ENCODE results near the gene IFNGR2. TPM values are rescaled to one million over a fixed set of nuclear protein-coding genes. Genes with fewer than 3 reads are reported as not detected.
"Not testable (repeated sequence)": the region's sequence is repeated elsewhere in the genome, so short reads cannot be mapped to it uniquely, and the experiment has no call there.

The IFNGR2 gene
- total and polyA plus RNA-seq, 12 donors: 27.4 to 71.3 (median 35.3) TPM

GRCh38 chr21:33455686-33456446 is 52.7 kb downstream of the IFNGR2 start:
- Histone ChIP-seq H3K36me3 (peaks cover 0 to 97% (median 14%) of the 10 kb centered on the region in 9 donors), H3K27me3 (no peaks in the 10 kb centered on the region), H3K4me1 (peaks cover 0 to 4% (median 0%) of the 10 kb centered on the region in 9 donors), H3K27ac (no peak overlapping the region), H3K4me3 (no peak overlapping the region), H3K9me3 (no peaks in the 10 kb centered on the region)
- 84 to 85% methylated on average over 6 of the region's 6 CpGs for WGBS, 2 donors
- DNase-seq (no peak), ATAC-seq (no peak)
- TF ChIP-seq CTCF (IDR thresholded peaks at IDR 0.05): no peak
- intact Hi-C loops (cut with DNase I): no loop called here

- no peak for TF ChIP-seq CTCF (IDR thresholded peaks at IDR 0.05)
- Histone ChIP-seq H3K36me3 (peaks cover 0 to 100% (median 27%) of the 10 kb centered on the region in 9 donors), H3K4me1 (peaks cover 0 to 4% (median 0%) of the 10 kb centered on the region in 9 donors), H3K27ac (no peak overlapping the region), H3K27me3 (no peaks in the 10 kb centered on the region), H3K9me3 (no peaks in the 10 kb centered on the region), H3K4me3 (no peak overlapping the region)
- 97 to 98% methylated on average over 3 of the region's 3 CpGs for WGBS, 2 donors
- no peak for DNase-seq
- intact Hi-C loops (cut with DNase I): no loop called here
- ATAC-seq: no peak
Measured at GRCh38 chr21:33458861-33459260, 55.6 kb downstream of the IFNGR2 start.

GRCh38 chr21:33461538-33462250 is 58.5 kb downstream of the IFNGR2 start:
- Histone ChIP-seq H3K9me3 (no peaks in the 10 kb centered on the region), H3K27ac (no peak overlapping the region), H3K4me3 (no peak overlapping the region), H3K27me3 (no peaks in the 10 kb centered on the region), H3K4me1 (no peaks in the 10 kb centered on the region), H3K36me3 (peaks cover 0 to 98% (median 30%) of the 10 kb centered on the region in 9 donors)
- WGBS, 2 donors: 93 to 94% methylated on average over 5 of the region's 5 CpGs
- DNase-seq: no peak
- TF ChIP-seq CTCF (IDR thresholded peaks at IDR 0.05): no peak
- intact Hi-C loops (cut with DNase I): no loop called here
- ATAC-seq: no peak

- intact Hi-C loops (cut with DNase I); DNase-seq; H3K4me3 ChIP-seq; H3K27ac ChIP-seq; H3K27me3 ChIP-seq; H3K9me3 ChIP-seq; ATAC-seq: not testable (repeated sequence)
- Histone ChIP-seq H3K4me1 (peaks cover 0 to 17% (median 0%) of the 10 kb centered on the region in 9 donors), H3K36me3 (peaks cover 0 to 38% (median 0%) of the 10 kb centered on the region in 9 donors)
- 91 to 94% methylated on average over 4 of the region's 4 CpGs for WGBS, 2 donors
Measured at GRCh38 chr21:33469183-33469582, 66.0 kb downstream of the IFNGR2 start.

All from heart right ventricle (tissue), 16 donors.